MV-4-11 (cell line): ENCODE measurements around the gene ZNF678.
A peak's percentile ranks its signal among the peaks of the same experiment; 100 is the strongest.

Experiments used
- DNase-seq: peaks from one replicate; lab custom pipeline; 2025; lab: John Stamatoyannopoulos, UW

The ZNF678 gene

DNA sequence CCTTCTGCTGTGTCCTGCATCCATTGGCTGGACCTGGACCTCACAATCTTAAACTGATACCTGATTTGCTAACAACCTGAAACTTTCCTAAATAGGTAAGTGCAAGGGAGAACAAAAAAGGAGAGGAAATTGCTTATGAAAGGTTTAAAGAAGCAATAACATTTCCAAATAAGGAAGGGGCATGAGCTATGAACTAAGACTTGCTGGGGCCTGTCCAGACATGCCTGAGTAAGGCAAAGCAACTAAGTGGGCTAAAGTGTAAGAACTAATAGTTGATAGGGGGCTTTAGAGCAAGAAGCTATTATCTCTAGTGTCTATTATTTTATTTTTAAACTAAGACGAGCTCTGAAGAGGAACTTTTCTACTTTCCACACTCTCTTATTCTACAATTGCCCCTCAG is 160.1 kb downstream of the ZNF678 start:
- DNase-seq = peak; percentile 10

- no peak for DNase-seq
These were observed 161.7 kb downstream of the ZNF678 start for GRCh38 chr1:227725046-227725445.

DNA sequence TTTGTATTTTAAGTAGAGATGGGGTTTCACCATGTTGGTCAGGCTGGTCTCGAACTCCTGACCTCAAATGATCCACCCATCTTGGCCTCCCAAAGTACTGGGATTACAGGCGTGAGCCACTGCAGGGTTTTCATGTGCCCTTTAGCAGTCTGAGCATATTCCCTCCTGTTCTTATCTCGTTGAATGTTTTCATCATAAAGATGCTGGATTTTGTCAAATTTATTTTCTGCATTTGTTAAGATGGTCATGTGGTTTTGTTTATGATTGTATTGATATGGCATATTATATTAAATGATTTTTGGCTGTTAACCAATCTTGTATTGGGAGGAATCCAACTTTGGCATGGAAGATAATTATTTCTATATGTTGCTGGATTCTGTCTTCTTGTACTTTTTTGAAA is 163.0 kb downstream of the ZNF678 start:
- DNase-seq = no peak
